Spleen (tissue), 7 donors: ENCODE data around the gene SUSD3.

ENCODE experiments used
- CTCF ChIP-seq, 11 experiments: fragments of 200-600 bp in 7 of 11; fragments of 450-650 bp in 4 of 11; sonication (generic) in 4 of 11; IDR thresholded peaks in 8 of 11; conservative IDR thresholded peaks in 3 of 11; 1 replicate in 7 of 11; 2 replicates in 4 of 11; pipeline versions ENCODE4 v1.4.0 to v1.8.0; 2016 to 2021; ENCODE audit warnings: antibody characterized with exemption in 11 of 11, inconsistent platforms in 4 of 11, mild to moderate bottlenecking in 1 of 11
- POLR2A ChIP-seq, 3 donors: fragments of 450-650 bp; IDR thresholded peaks; one replicate each; pipeline ENCODE4 v1.5.1; 2017; ENCODE audit warnings: antibody characterized with exemption in 3 of 3, mild to moderate bottlenecking in 1 of 3
- donor health status: DM: no; HTN: no; CAD: no; lungs with moderate emphysema.
- donor health status: DM: no; HTN: no; CAD: no.
- donor health status: DM: no; HTN: no; CAD: no.

- no peak for TF ChIP-seq CTCF (IDR thresholded peaks at IDR 0.05 in 8 of 11, conservative IDR thresholded peaks at IDR 0.05 in 3 of 11)
- no peak for TF ChIP-seq POLR2A (IDR thresholded peaks at IDR 0.05)
Observed at GRCh38 chr9:93049491-93049890, 9.0 kb upstream of the SUSD3 start.
